K562 (cell line): ENCODE data around the gene MT1A. TPM values are rescaled to one million over a fixed set of nuclear protein-coding genes. Genes with fewer than 3 reads are reported as not detected.
A peak's percentile ranks its signal among the peaks of the same experiment; 100 is the strongest.

ENCODE experiments used
- CGGBP1 ChIP-seq: fragments of 250-450 bp; sonication (Bioruptor Pico); IDR thresholded peaks from 2 replicates; pipeline ENCODE4 v1.9.0; 2021; ENCODE audit warnings: mild to moderate bottlenecking
- CTCF ChIP-seq, 3 experiments: IDR thresholded peaks in 2 of 3; conservative IDR thresholded peaks in 1 of 3; 2 replicates each; pipeline ENCODE4 v1.5.1; 2011 to 2012; ENCODE audit warnings: low read length in 3 of 3, mild to moderate bottlenecking in 3 of 3, control low read depth in 2 of 3, improper control_type of control experiment in 1 of 3, inconsistent platforms in 1 of 3, low read depth in 1 of 3, mixed read lengths in 1 of 3, moderate library complexity in 1 of 3; ENCODE audit not compliant: insufficient read depth in 2 of 3
- HNRNPUL1 ChIP-seq: fragments of 200-400 bp; formaldehyde crosslinking; IDR thresholded peaks from 2 replicates; pipeline ENCODE4 v1.6.1; 2017; ENCODE audit warnings: low read length
- KDM1A ChIP-seq, 2 experiments: fragments of 450-650 bp; IDR thresholded peaks; 2 replicates each; pipeline ENCODE4 v1.6.1; 2016; ENCODE audit warnings: mild to moderate bottlenecking in 2 of 2
- LEF1 ChIP-seq: fragments of 450-650 bp; IDR thresholded peaks from 2 replicates; pipeline ENCODE4 v1.6.1; 2016; ENCODE audit warnings: mild to moderate bottlenecking
- PRMT5 ChIP-seq: sonication (generic); formaldehyde crosslinking; IDR thresholded peaks from 2 replicates; pipeline ENCODE4 v1.5.0; 2020; ENCODE audit warnings: missing genetic modification reagents
- PTTG1 ChIP-seq: fragments of 450-650 bp; IDR thresholded peaks from 2 replicates; pipeline ENCODE4 v1.6.1; 2016; ENCODE audit warnings: low read depth, mild to moderate bottlenecking, missing genetic modification characterization, missing compliant biosample characterization
- RBBP5 ChIP-seq: fragments of 200-600 bp; sonication (generic); IDR thresholded peaks from 2 replicates; pipeline ENCODE4 v1.6.1; 2012; ENCODE audit warnings: borderline replicate concordance, mild to moderate bottlenecking, low read length, control low read depth, inconsistent platforms; ENCODE audit not compliant: insufficient read depth, poor library complexity, severe bottlenecking
- TFAM ChIP-seq: fragments of 250-450 bp; sonication (Bioruptor Pico); conservative IDR thresholded peaks from 2 replicates; pipeline ENCODE4 v1.5.0; 2021; ENCODE audit warnings: mild to moderate bottlenecking, moderate library complexity
- TRIM28 ChIP-seq: fragments of 450-650 bp; IDR thresholded peaks from 2 replicates; pipeline ENCODE4 v1.6.1; 2017
- TSC22D4 ChIP-seq: fragments of 450-650 bp; IDR thresholded peaks from 2 replicates; pipeline ENCODE4 v1.6.1; 2016; ENCODE audit warnings: missing genetic modification characterization, missing biosample characterization, control low read depth
- U2AF2 ChIP-seq: fragments of 200-400 bp; formaldehyde crosslinking; optimal IDR thresholded peaks from 2 replicates; pipeline ENCODE3; 2017; ENCODE audit warnings: low read depth, mild to moderate bottlenecking, low read length
- VEZF1 ChIP-seq: fragments of 200-800 bp; sonication (Bioruptor generic); IDR thresholded peaks from 2 replicates; pipeline ENCODE4 v1.6.1; 2017; ENCODE audit warnings: missing genetic modification characterization, missing compliant biosample characterization
- ZNF124 ChIP-seq: sonication (generic); formaldehyde crosslinking; IDR thresholded peaks from 2 replicates; pipeline ENCODE4 v1.8.1; 2022; ENCODE audit warnings: missing genetic modification reagents
- ZNF436 ChIP-seq: fragments of 250-450, 450-650 bp; sonication (Bioruptor Pico); formaldehyde crosslinking; IDR thresholded peaks from 2 replicates; pipeline ENCODE4 v1.7.0; 2020; ENCODE audit warnings: mild to moderate bottlenecking
- ZNF785 ChIP-seq: fragments of 250-450 bp; sonication (Bioruptor Pico); IDR thresholded peaks from 2 replicates; pipeline ENCODE4 v1.4.0; 2020; ENCODE audit warnings: mild to moderate bottlenecking
- polyA plus RNA-seq, 8 experiments: library from polyadenylated mRNA; depleted of rRNA in 4 of 8; stranded (reverse) in 5 of 8; unstranded in 3 of 8; fragments of >200 nt; fragmentation: Nextera tagmentation in 2 of 8; fragmentation: Illumina TruSeq in 1 of 8; extraction: Ambion mirVana in 2 of 8; extraction: Trizol in 1 of 8; gene quantifications; 2 replicates each; pipeline versions ENCODE4 v1.2.1 to v1.2.3, GENCODE V29; 2011 to 2014; ENCODE audit warnings: inconsistent platforms in 1 of 8, missing spikeins in 1 of 8
- total RNA-seq, 7 experiments: library from RNA; depleted of rRNA in 6 of 7; stranded (reverse); fragments of >200 nt in 6 of 7; fragmentation: Illumina TruSeq in 2 of 7; extraction: Trizol in 2 of 7; gene quantifications; 2 replicates each; pipeline versions ENCODE4 v1.2.1 to v1.2.3, GENCODE V29; 2011 to 2021; ENCODE audit warnings: low replicate concordance in 1 of 7
- TF ChIP-seq, protein P1 (sequence below): fragments of 250-450 bp; sonication (Bioruptor Pico); IDR thresholded peaks from 2 replicates; pipeline ENCODE4 v1.4.0; 2020
- TF ChIP-seq, protein P2 (sequence below): fragments of 250-450 bp; sonication (Bioruptor Pico); IDR thresholded peaks from 2 replicates; pipeline ENCODE4 v1.8.0; 2021; ENCODE audit warnings: mild to moderate bottlenecking, moderate library complexity
- TF ChIP-seq, protein P3 (sequence below): sonication (generic); formaldehyde crosslinking; IDR thresholded peaks from 2 replicates; pipeline ENCODE4 v1.9.0; 2022; ENCODE audit warnings: mild to moderate bottlenecking, missing genetic modification reagents

The MT1A gene
- total and polyA plus RNA-seq, 9 of the 15 experiments (the other 6 are each of a cell fraction or from before 2014, with no cell fraction given) = 0.23 TPM; not detected in 8

DNA sequence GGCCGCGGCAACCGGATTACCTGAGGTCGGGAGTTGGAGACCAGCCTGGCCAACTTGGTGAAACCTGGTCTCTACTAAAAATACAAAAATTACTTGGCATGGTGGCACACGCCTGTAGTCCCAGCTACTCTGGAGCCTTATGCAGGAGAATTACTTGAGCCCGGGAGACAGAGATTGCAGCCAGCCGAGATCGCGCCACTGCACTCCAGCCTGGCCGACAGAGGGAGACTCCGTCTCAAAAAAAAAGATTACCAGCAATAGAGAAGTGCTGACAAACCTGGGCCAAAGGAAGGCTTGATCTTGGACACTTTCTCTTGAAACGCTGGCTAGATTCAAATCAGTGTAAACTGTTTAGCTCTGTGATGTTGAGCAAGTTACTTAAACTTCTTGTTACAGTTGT, 35.5 kb downstream of the MT1A start (continued):
- TF ChIP-seq, protein P1, sequence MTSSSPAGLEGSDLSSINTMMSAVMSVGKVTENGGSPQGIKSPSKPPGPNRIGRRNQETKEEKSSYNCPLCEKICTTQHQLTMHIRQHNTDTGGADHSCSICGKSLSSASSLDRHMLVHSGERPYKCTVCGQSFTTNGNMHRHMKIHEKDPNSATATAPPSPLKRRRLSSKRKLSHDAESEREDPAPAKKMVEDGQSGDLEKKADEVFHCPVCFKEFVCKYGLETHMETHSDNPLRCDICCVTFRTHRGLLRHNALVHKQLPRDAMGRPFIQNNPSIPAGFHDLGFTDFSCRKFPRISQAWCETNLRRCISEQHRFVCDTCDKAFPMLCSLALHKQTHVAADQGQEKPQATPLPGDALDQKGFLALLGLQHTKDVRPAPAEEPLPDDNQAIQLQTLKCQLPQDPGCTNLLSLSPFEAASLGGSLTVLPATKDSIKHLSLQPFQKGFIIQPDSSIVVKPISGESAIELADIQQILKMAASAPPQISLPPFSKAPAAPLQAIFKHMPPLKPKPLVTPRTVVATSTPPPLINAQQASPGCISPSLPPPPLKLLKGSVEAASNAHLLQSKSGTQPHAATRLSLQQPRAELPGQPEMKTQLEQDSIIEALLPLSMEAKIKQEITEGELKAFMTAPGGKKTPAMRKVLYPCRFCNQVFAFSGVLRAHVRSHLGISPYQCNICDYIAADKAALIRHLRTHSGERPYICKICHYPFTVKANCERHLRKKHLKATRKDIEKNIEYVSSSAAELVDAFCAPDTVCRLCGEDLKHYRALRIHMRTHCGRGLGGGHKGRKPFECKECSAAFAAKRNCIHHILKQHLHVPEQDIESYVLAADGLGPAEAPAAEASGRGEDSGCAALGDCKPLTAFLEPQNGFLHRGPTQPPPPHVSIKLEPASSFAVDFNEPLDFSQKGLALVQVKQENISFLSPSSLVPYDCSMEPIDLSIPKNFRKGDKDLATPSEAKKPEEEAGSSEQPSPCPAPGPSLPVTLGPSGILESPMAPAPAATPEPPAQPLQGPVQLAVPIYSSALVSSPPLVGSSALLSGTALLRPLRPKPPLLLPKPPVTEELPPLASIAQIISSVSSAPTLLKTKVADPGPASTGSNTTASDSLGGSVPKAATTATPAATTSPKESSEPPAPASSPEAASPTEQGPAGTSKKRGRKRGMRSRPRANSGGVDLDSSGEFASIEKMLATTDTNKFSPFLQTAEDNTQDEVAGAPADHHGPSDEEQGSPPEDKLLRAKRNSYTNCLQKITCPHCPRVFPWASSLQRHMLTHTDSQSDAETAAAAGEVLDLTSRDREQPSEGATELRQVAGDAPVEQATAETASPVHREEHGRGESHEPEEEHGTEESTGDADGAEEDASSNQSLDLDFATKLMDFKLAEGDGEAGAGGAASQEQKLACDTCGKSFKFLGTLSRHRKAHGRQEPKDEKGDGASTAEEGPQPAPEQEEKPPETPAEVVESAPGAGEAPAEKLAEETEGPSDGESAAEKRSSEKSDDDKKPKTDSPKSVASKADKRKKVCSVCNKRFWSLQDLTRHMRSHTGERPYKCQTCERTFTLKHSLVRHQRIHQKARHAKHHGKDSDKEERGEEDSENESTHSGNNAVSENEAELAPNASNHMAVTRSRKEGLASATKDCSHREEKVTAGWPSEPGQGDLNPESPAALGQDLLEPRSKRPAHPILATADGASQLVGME = no peak
- TF ChIP-seq, protein P2, sequence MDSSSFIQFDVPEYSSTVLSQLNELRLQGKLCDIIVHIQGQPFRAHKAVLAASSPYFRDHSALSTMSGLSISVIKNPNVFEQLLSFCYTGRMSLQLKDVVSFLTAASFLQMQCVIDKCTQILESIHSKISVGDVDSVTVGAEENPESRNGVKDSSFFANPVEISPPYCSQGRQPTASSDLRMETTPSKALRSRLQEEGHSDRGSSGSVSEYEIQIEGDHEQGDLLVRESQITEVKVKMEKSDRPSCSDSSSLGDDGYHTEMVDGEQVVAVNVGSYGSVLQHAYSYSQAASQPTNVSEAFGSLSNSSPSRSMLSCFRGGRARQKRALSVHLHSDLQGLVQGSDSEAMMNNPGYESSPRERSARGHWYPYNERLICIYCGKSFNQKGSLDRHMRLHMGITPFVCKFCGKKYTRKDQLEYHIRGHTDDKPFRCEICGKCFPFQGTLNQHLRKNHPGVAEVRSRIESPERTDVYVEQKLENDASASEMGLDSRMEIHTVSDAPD (CRISPR knock-in tag) = no peak
- TF ChIP-seq ZNF124 (no peak), RBBP5 (no peak), TSC22D4 (no peak), VEZF1 (no peak), CTCF (IDR thresholded peaks at IDR 0.05 in 2 of 3, conservative IDR thresholded peaks at IDR 0.05 in 1 of 3; ENCODE audit: insufficient read depth in 2 of 3, low read depth in 1 of 3, low read length in 3 of 3) (peak; percentile 70 to 73 (median 73)), LEF1 (no peak), KDM1A (IDR thresholded peaks at IDR 0.05) (no peak), PRMT5 (CRISPR knock-in tag) (no peak), HNRNPUL1 (no peak), CGGBP1 (CRISPR knock-in tag) (no peak), U2AF2 (no peak), ZNF436 (CRISPR knock-in tag) (no peak), TRIM28 (no peak), ZNF785 (CRISPR knock-in tag) (no peak), PTTG1 (no peak), TFAM (CRISPR knock-in tag) (no peak)
- TF ChIP-seq, protein P3, sequence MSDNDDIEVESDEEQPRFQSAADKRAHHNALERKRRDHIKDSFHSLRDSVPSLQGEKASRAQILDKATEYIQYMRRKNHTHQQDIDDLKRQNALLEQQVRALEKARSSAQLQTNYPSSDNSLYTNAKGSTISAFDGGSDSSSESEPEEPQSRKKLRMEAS (CRISPR knock-in tag) = no peak
